PFSK-1 (cell line): ENCODE results near the gene BTAF1.

ENCODE experiments used
- FOXP2 ChIP-seq: optimal IDR thresholded peaks from 2 replicates; pipeline ENCODE3; 2011; ENCODE audit warnings: borderline replicate concordance, control low read depth, inconsistent platforms; ENCODE audit not compliant: insufficient read depth; ENCODE audit errors: extremely low read length, extremely low read depth
- POLR2AphosphoS5 ChIP-seq: IDR thresholded peaks from 2 replicates; pipeline ENCODE4 v1.6.1; 2012; ENCODE audit warnings: low read depth, mild to moderate bottlenecking, control low read depth, low read length, moderate library complexity
- SIN3A ChIP-seq: IDR thresholded peaks from 2 replicates; pipeline ENCODE4 v1.6.1; 2012; ENCODE audit warnings: mild to moderate bottlenecking, low read length, moderate library complexity, borderline replicate concordance; ENCODE audit not compliant: insufficient read depth
- TAF1 ChIP-seq: IDR thresholded peaks from 2 replicates; pipeline ENCODE4 v1.6.1; 2012; ENCODE audit warnings: low read length, control low read depth, borderline replicate concordance; ENCODE audit not compliant: insufficient read depth
- TF ChIP-seq, protein P1 (sequence below), 2 experiments: IDR thresholded peaks; 2 replicates each; pipeline versions ENCODE4 v1.6.1 to v1.8.0; 2011 to 2012; ENCODE audit warnings: low read depth in 2 of 2, low read length in 2 of 2, control low read depth in 1 of 2, inconsistent platforms in 1 of 2, mild to moderate bottlenecking in 1 of 2, moderate library complexity in 1 of 2; ENCODE audit not compliant: insufficient read depth in 1 of 2

Gene BTAF1

DNA sequence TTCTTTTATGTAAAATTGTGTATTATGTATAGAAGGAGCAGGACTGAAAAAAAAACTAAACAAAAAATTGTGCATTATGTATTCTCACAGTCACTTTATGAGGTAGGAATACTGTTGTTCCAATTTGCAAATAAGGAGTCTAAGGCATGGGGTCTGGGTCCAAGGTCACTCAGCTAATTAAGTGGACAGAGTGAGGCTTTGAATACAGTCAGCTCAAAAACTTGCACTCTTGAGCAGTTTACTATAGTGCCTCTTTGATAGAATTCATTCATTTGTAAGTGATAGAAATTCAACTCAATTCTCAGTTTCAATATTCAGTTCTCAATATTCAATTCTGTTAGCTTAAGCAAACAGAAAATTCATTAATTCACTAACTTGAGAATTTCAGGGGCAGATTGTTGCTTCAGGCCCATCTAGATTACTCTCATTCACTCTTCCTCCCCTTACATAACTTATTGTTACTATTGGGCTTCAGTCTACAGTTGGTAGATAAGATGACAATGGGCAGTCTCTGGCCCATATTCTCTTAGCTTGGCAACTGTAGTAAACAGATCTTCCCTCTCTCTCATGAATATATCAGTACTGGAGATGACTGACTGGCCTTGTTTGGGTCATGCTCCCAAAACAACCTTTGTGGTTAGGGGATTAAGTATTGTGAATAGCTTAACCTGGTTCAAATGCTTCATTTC, 86.6 kb downstream of the BTAF1 start:
- TF ChIP-seq SIN3A (no peak), FOXP2 (no peak), TAF1 (no peak), POLR2AphosphoS5 (no peak)
- TF ChIP-seq, protein P1, sequence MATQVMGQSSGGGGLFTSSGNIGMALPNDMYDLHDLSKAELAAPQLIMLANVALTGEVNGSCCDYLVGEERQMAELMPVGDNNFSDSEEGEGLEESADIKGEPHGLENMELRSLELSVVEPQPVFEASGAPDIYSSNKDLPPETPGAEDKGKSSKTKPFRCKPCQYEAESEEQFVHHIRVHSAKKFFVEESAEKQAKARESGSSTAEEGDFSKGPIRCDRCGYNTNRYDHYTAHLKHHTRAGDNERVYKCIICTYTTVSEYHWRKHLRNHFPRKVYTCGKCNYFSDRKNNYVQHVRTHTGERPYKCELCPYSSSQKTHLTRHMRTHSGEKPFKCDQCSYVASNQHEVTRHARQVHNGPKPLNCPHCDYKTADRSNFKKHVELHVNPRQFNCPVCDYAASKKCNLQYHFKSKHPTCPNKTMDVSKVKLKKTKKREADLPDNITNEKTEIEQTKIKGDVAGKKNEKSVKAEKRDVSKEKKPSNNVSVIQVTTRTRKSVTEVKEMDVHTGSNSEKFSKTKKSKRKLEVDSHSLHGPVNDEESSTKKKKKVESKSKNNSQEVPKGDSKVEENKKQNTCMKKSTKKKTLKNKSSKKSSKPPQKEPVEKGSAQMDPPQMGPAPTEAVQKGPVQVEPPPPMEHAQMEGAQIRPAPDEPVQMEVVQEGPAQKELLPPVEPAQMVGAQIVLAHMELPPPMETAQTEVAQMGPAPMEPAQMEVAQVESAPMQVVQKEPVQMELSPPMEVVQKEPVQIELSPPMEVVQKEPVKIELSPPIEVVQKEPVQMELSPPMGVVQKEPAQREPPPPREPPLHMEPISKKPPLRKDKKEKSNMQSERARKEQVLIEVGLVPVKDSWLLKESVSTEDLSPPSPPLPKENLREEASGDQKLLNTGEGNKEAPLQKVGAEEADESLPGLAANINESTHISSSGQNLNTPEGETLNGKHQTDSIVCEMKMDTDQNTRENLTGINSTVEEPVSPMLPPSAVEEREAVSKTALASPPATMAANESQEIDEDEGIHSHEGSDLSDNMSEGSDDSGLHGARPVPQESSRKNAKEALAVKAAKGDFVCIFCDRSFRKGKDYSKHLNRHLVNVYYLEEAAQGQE (IDR thresholded peaks at IDR 0.05; ENCODE audit: insufficient read depth in 1 of 2, low read depth in 2 of 2, low read length in 2 of 2), result no peak

DNA sequence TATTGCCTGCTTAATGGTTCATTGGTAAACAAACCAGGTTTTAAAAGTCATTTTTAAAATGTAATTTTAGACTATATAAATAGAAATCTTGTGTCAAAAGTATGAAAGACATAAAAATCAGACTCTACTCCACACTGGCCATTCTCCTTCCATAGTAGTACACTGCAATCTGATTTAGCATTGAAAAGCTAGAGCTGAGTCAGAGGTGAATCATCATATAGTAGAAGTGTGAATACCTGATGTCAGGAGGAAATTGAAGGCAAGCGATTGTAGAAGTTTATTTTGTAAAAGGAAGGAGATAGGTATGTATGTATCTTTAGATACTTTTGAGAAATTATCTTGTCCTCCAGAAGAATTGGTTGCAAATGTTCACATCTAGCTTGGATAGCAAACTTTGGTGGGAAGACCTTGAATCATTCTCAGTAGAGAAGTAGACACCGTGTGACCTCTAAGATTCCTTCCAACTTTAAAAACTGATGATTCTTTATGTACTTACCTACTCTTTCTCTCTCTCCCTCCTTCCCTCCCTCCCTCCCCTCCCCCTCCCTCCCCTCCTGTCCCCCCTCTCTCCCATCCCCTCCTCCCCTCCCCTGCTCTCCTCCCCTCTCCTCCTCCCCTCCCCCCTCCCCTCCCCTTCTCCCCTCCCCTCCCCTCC, 88.1 kb downstream of the BTAF1 start:
- TF ChIP-seq SIN3A, result no peak
- no peak for TF ChIP-seq FOXP2
- TF ChIP-seq TAF1, result no peak
- TF ChIP-seq POLR2AphosphoS5, result no peak
- TF ChIP-seq, protein P1 (IDR thresholded peaks at IDR 0.05; ENCODE audit: insufficient read depth in 1 of 2, low read depth in 2 of 2, low read length in 2 of 2), result no peak

DNA sequence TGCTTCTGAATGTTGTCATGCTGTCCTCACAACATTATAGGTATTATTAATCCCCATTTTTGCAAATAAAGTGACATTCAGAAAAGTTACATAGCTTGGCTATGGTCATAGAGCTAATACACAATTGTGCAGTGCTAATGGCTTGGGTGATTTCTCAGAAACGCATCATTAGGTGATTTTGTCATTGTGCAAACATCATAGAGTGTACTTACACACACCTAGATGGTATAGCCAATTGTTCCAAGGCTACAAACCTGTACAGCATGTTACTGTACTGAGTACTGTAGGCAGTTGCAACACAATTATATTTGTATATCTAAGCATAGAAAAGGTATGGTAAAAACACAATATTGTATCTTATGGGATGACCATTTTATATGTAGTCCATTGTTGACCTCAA, 91.0 kb downstream of the BTAF1 start:
- TF ChIP-seq SIN3A (no peak), POLR2AphosphoS5 (no peak), FOXP2 (no peak), TAF1 (no peak)
- TF ChIP-seq, protein P1 (IDR thresholded peaks at IDR 0.05; ENCODE audit: insufficient read depth in 1 of 2, low read depth in 2 of 2, low read length in 2 of 2), result no peak

DNA sequence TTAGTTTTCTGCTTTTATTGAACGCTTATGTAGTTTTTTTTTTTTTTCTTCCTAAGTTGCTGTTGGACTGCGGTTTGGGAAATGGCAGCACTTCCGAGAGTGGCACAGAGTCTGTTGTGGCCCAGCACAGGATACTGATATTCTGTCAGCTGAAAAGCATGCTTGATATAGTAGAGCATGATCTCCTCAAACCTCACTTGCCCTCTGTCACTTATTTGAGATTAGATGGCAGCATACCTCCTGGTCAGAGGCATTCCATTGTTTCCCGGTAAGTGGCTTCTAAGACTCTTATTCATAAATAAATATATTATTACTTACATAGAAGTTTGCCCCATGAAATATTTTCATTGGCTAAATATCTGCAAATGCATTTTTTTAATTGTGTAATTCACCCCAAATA, 101.1 kb downstream of the BTAF1 start:
- TF ChIP-seq POLR2AphosphoS5, result no peak
- TF ChIP-seq SIN3A, result no peak
- no peak for TF ChIP-seq TAF1
- TF ChIP-seq, protein P1 (IDR thresholded peaks at IDR 0.05; ENCODE audit: insufficient read depth in 1 of 2, low read depth in 2 of 2, low read length in 2 of 2), result no peak
- no peak for TF ChIP-seq FOXP2

DNA sequence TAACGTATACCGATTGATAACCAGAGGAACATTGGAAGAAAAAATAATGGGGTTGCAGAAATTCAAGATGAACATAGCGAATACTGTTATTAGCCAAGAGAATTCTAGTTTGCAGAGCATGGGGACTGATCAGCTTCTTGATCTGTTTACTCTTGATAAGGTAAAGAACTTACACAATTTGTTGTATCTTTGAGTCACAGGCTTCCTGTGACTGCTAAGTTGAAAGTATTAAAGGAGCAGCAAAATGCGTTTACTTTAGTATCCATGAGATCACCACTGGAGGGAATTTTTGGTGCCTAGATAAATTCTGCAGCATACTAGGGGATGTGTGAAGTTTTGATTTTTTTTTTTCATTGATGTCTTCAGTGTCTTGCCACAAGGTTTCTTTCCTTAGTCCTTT, 103.6 kb downstream of the BTAF1 start:
- no peak for TF ChIP-seq POLR2AphosphoS5
- no peak for TF ChIP-seq FOXP2
- no peak for TF ChIP-seq SIN3A
- TF ChIP-seq TAF1, result no peak
- TF ChIP-seq, protein P1 (IDR thresholded peaks at IDR 0.05; ENCODE audit: insufficient read depth in 1 of 2, low read depth in 2 of 2, low read length in 2 of 2), result no peak
